MM.1S (cell line): ENCODE data around the gene RAC3.

Experiments
- DNase-seq: peaks from one replicate; pipeline ENCODE4 v3.0.0-alpha.2; 2015
- H2AFZ ChIP-seq: fragments of 300-600 bp; sonication (generic); 2 replicates; pipeline ENCODE4 v1.6.0; 2016; ENCODE audit warnings: antibody characterized with exemption, low read length
- H3F3A ChIP-seq: fragments of 300-600 bp; sonication (generic); 2 replicates; pipeline ENCODE4 v1.6.1; 2016; ENCODE audit warnings: mild to moderate bottlenecking, antibody characterized with exemption, low read length, moderate library complexity, mixed read lengths; ENCODE audit not compliant: insufficient read depth
- H3K27ac ChIP-seq: fragments of 300-600 bp; sonication (generic); 2 replicates; pipeline ENCODE4 v1.5.1; 2016; ENCODE audit warnings: mild to moderate bottlenecking, low read length
- H3K27me3 ChIP-seq: fragments of 300-600 bp; sonication (generic); replicated peaks from 2 replicates; pipeline ENCODE4 v1.6.0; 2016; ENCODE audit warnings: low read length; ENCODE audit not compliant: insufficient read depth
- H3K36me3 ChIP-seq: fragments of 300-600 bp; sonication (generic); replicated peaks from 2 replicates; pipeline ENCODE4 v1.6.1; 2016; ENCODE audit warnings: mild to moderate bottlenecking, low read length, mixed read lengths; ENCODE audit not compliant: insufficient read depth
- H3K4me1 ChIP-seq: fragments of 300-600 bp; sonication (generic); 2 replicates; pipeline ENCODE4 v1.6.1; 2016; ENCODE audit warnings: low read length, mixed read lengths
- H3K4me2 ChIP-seq: fragments of 300-600 bp; sonication (generic); 2 replicates; pipeline ENCODE4 v1.6.0; 2016; ENCODE audit warnings: low read depth, low read length
- H3K4me3 ChIP-seq: fragments of 300-600 bp; sonication (generic); 2 replicates; pipeline ENCODE4 v1.5.1; 2016; ENCODE audit warnings: low read length, mixed read lengths
- H3K79me2 ChIP-seq: fragments of 300-600 bp; sonication (generic); 2 replicates; pipeline ENCODE4 v1.6.1; 2016; ENCODE audit warnings: mixed run types, low read length, mixed read lengths
- H3K9ac ChIP-seq: fragments of 300-600 bp; sonication (generic); 2 replicates; pipeline ENCODE4 v1.6.1; 2016; ENCODE audit warnings: low read length, mixed read lengths
- H3K9me2 ChIP-seq: fragments of 300-600 bp; sonication (generic); replicated peaks from 2 replicates; pipeline ENCODE4 v1.6.1; 2016; ENCODE audit warnings: mild to moderate bottlenecking, low read length, mixed read lengths; ENCODE audit not compliant: insufficient read depth
- H3K9me3 ChIP-seq: fragments of 300-600 bp; sonication (generic); replicated peaks from 2 replicates; pipeline ENCODE4 v1.6.1; 2016; ENCODE audit warnings: mild to moderate bottlenecking, low read length, mixed read lengths; ENCODE audit not compliant: insufficient read depth
- H4K20me1 ChIP-seq: fragments of 300-600 bp; sonication (generic); 2 replicates; pipeline ENCODE4 v1.6.1; 2016; ENCODE audit warnings: mild to moderate bottlenecking, low read length, moderate library complexity, mixed read lengths; ENCODE audit not compliant: insufficient read depth
- CTCF ChIP-seq: fragments of 300-600 bp; sonication (generic); IDR thresholded peaks from 2 replicates; pipeline ENCODE4 v1.5.1; 2016; ENCODE audit warnings: antibody characterized with exemption, low read length, mixed read lengths
- EZH2 ChIP-seq: fragments of 300-600 bp; sonication (generic); optimal IDR thresholded peaks from 2 replicates; pipeline ENCODE3; 2017; ENCODE audit warnings: low read depth, mild to moderate bottlenecking, antibody characterized with exemption, low read length, mixed read lengths
- EZH2phosphoT487 ChIP-seq: fragments of 300-600 bp; sonication (generic); IDR thresholded peaks from 2 replicates; pipeline ENCODE4 v1.6.1; 2018; ENCODE audit warnings: antibody characterized with exemption, low read length

The RAC3 gene

GRCh38 chr17:82011617-82012187 is 19.8 kb upstream of the RAC3 start:
- Histone ChIP-seq H3K4me2 (no peak overlapping the region), H3K79me2 (no peaks in the 10 kb centered on the region), H3F3A (no peaks in the 10 kb centered on the region), H4K20me1 (no peaks in the 10 kb centered on the region), H3K27me3 (no peaks in the 10 kb centered on the region), H3K4me3 (no peak overlapping the region), H3K9me2 (no peaks in the 10 kb centered on the region), H3K9me3 (no peaks in the 10 kb centered on the region), H3K4me1 (no peaks in the 10 kb centered on the region), H3K27ac (no peak overlapping the region), H3K36me3 (no peaks in the 10 kb centered on the region), H3K9ac (no peak overlapping the region), H2AFZ (no peak overlapping the region)
- no peak for DNase-seq
- TF ChIP-seq CTCF (no peak), EZH2 (no peak), EZH2phosphoT487 (no peak)

- no peak overlapping the region for H3K4me2 ChIP-seq
- H3K27ac ChIP-seq, result no peak overlapping the region
- no peak overlapping the region for H3K9ac ChIP-seq
Measured at GRCh38 chr17:82012261-82012639, 19.2 kb upstream of the RAC3 start.

GRCh38 chr17:82012640-82013295 is 18.7 kb upstream of the RAC3 start:
- no peaks in the 10 kb centered on the region for H3F3A ChIP-seq
- H3K9me2 ChIP-seq, result no peaks in the 10 kb centered on the region
- DNase-seq, result no peak
- TF ChIP-seq CTCF, result no peak
- no peak for TF ChIP-seq EZH2phosphoT487
- no peak for TF ChIP-seq EZH2
- H2AFZ ChIP-seq, result no peak overlapping the region
- no peaks in the 10 kb centered on the region for H4K20me1 ChIP-seq
- no peaks in the 10 kb centered on the region for H3K4me1 ChIP-seq
- H3K9ac ChIP-seq, result no peak overlapping the region
- H3K27ac ChIP-seq, result no peak overlapping the region
- H3K4me2 ChIP-seq, result no peak overlapping the region
- H3K36me3 ChIP-seq, result no peaks in the 10 kb centered on the region
- H3K9me3 ChIP-seq, result no peaks in the 10 kb centered on the region
- H3K79me2 ChIP-seq, result no peaks in the 10 kb centered on the region
- no peak overlapping the region for H3K4me3 ChIP-seq
- H3K27me3 ChIP-seq, result no peaks in the 10 kb centered on the region

More at GRCh38 chr17:82012261-82012639, 19.2 kb upstream of the RAC3 start:
- no peaks in the 10 kb centered on the region for H3F3A ChIP-seq
- no peaks in the 10 kb centered on the region for H3K9me3 ChIP-seq
- TF ChIP-seq CTCF (no peak), EZH2 (no peak), EZH2phosphoT487 (no peak)
- no peaks in the 10 kb centered on the region for H3K9me2 ChIP-seq
- H3K36me3 ChIP-seq, result no peaks in the 10 kb centered on the region
- no peaks in the 10 kb centered on the region for H4K20me1 ChIP-seq
- no peaks in the 10 kb centered on the region for H3K27me3 ChIP-seq
- no peaks in the 10 kb centered on the region for H3K4me1 ChIP-seq
- H3K4me3 ChIP-seq, result no peak overlapping the region
- no peak overlapping the region for H2AFZ ChIP-seq
- no peak for DNase-seq
- H3K79me2 ChIP-seq, result no peaks in the 10 kb centered on the region
